ENCODE data around the gene ABCF1. TPM values are rescaled to one million over a fixed set of nuclear protein-coding genes. Genes with fewer than 3 reads are reported as not detected.

ABCF1 gene
- total RNA-seq, 4 donors from 2014 or later: 17.4 to 48.6 (median 28.9) TPM

- Histone ChIP-seq H3K9me3 (no peaks in the 10 kb centered on the region), H3K4me3 (no peak overlapping the region), H3K4me1 (peaks cover 0 to 21% of the 10 kb centered on the region in 2 donors), H3K27me3 (no peaks in the 10 kb centered on the region), H3K27ac (peak overlapping the region; percentile 36 to 98), H3K36me3 (no peaks in the 10 kb centered on the region)
- no peak for DNase-seq
- intact Hi-C loops (cut with DNase I; ENCODE audit: low total_unique reads): no loop called here
- TF ChIP-seq, protein P1, sequence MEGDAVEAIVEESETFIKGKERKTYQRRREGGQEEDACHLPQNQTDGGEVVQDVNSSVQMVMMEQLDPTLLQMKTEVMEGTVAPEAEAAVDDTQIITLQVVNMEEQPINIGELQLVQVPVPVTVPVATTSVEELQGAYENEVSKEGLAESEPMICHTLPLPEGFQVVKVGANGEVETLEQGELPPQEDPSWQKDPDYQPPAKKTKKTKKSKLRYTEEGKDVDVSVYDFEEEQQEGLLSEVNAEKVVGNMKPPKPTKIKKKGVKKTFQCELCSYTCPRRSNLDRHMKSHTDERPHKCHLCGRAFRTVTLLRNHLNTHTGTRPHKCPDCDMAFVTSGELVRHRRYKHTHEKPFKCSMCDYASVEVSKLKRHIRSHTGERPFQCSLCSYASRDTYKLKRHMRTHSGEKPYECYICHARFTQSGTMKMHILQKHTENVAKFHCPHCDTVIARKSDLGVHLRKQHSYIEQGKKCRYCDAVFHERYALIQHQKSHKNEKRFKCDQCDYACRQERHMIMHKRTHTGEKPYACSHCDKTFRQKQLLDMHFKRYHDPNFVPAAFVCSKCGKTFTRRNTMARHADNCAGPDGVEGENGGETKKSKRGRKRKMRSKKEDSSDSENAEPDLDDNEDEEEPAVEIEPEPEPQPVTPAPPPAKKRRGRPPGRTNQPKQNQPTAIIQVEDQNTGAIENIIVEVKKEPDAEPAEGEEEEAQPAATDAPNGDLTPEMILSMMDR (IDR thresholded peaks at IDR 0.05): no peak
- no peak for TF ChIP-seq POLR2A (IDR thresholded peaks at IDR 0.05)
Measured at GRCh38 chr6:30611856-30612194, 40.6 kb downstream of the ABCF1 start.

GRCh38 chr6:30612213-30612612, 41.0 kb downstream of the ABCF1 start:
- DNase-seq: no peak
- peak overlapping the region; percentile 36 to 98 for H3K27ac ChIP-seq
- no peaks in the 10 kb centered on the region for H3K9me3 ChIP-seq
- no peak overlapping the region for H3K4me3 ChIP-seq
- peaks cover 0 to 21% of the 10 kb centered on the region in 2 donors for H3K4me1 ChIP-seq
- H3K27me3 ChIP-seq: no peaks in the 10 kb centered on the region
- TF ChIP-seq, protein P1 (IDR thresholded peaks at IDR 0.05): peak in 1 of 4 experiments; percentile 27
- TF ChIP-seq POLR2A (IDR thresholded peaks at IDR 0.05): no peak
- no peaks in the 10 kb centered on the region for H3K36me3 ChIP-seq
- intact Hi-C loops (cut with DNase I; ENCODE audit: low total_unique reads): no loop called here

GRCh38 chr6:30612687-30613248, 41.5 kb downstream of the ABCF1 start:
- Histone ChIP-seq H3K27ac (peak overlapping the region; percentile 36 to 98), H3K27me3 (no peaks in the 10 kb centered on the region), H3K4me1 (peaks cover 0 to 21% of the 10 kb centered on the region in 2 donors), H3K9me3 (no peaks in the 10 kb centered on the region), H3K4me3 (no peak overlapping the region), H3K36me3 (no peaks in the 10 kb centered on the region)
- TF ChIP-seq, protein P1 (IDR thresholded peaks at IDR 0.05): no peak
- TF ChIP-seq POLR2A (IDR thresholded peaks at IDR 0.05): no peak
- intact Hi-C loops (cut with DNase I; ENCODE audit: low total_unique reads): no loop called here
- no peak for DNase-seq

- H3K27me3 ChIP-seq: no peaks in the 10 kb centered on the region
- TF ChIP-seq, protein P1 (IDR thresholded peaks at IDR 0.05): no peak
- no peak for TF ChIP-seq POLR2A (IDR thresholded peaks at IDR 0.05)
- H3K27ac ChIP-seq: peak overlapping the region; percentile 98 to 100
- intact Hi-C loops (cut with DNase I; ENCODE audit: low total_unique reads): no loop called here
- no peaks in the 10 kb centered on the region for H3K9me3 ChIP-seq
- no peaks in the 10 kb centered on the region for H3K36me3 ChIP-seq
- DNase-seq: no peak
- peak overlapping the region; percentile 78 to 99 for H3K4me3 ChIP-seq
- H3K4me1 ChIP-seq: peaks cover 0 to 22% of the 10 kb centered on the region in 2 donors
Measured at GRCh38 chr6:30613251-30614043, 42.2 kb downstream of the ABCF1 start.

All from uterus (tissue), 4 donors.